Ishikawa (cell line): ENCODE results near the gene HNRNPM.

Source experiments
- CEBPB ChIP-seq: IDR thresholded peaks from 2 replicates; pipeline ENCODE4 v1.6.1; 2012
- CREB1 ChIP-seq: IDR thresholded peaks from 2 replicates; pipeline ENCODE4 v1.6.1; 2012; ENCODE audit warnings: low read depth
- EGR1 ChIP-seq: IDR thresholded peaks from 2 replicates; pipeline ENCODE4 v1.6.1; 2012
- EP300 ChIP-seq: IDR thresholded peaks from 2 replicates; pipeline ENCODE4 v1.6.1; 2012; ENCODE audit warnings: borderline replicate concordance
- FOXM1 ChIP-seq: IDR thresholded peaks from 2 replicates; pipeline ENCODE4 v1.6.1; 2012; ENCODE audit warnings: low read depth, borderline replicate concordance
- MAX ChIP-seq: IDR thresholded peaks from 2 replicates; pipeline ENCODE4 v1.6.1; 2012
- NFIC ChIP-seq: IDR thresholded peaks from 2 replicates; pipeline ENCODE4 v1.6.1; 2012
- RAD21 ChIP-seq: IDR thresholded peaks from 2 replicates; pipeline ENCODE4 v1.6.1; 2012; ENCODE audit warnings: low read depth
- TAF1 ChIP-seq: IDR thresholded peaks from 2 replicates; pipeline ENCODE4 v1.6.1; 2012; ENCODE audit warnings: low read depth, mild to moderate bottlenecking
- TCF12 ChIP-seq: IDR thresholded peaks from 2 replicates; pipeline ENCODE4 v1.6.1; 2012; ENCODE audit warnings: low read depth
- TEAD4 ChIP-seq: IDR thresholded peaks from 2 replicates; pipeline ENCODE4 v1.6.1; 2012
- USF1 ChIP-seq: IDR thresholded peaks from 2 replicates; pipeline ENCODE4 v1.6.1; 2012
- YY1 ChIP-seq: IDR thresholded peaks from 2 replicates; pipeline ENCODE4 v1.6.1; 2012; ENCODE audit warnings: low read depth
- ZBTB7A ChIP-seq: IDR thresholded peaks from 2 replicates; pipeline ENCODE4 v1.6.1; 2012; ENCODE audit warnings: low read depth
- TF ChIP-seq, protein P1 (sequence below): IDR thresholded peaks from 2 replicates; pipeline ENCODE4 v1.6.1; 2012; ENCODE audit warnings: low read depth, mild to moderate bottlenecking

The HNRNPM gene

GRCh38 chr19:8429826-8430225 is 14.9 kb upstream of the HNRNPM start:
- TF ChIP-seq RAD21 (no peak), MAX (no peak), CREB1 (no peak), EP300 (no peak), CEBPB (no peak), TEAD4 (no peak), YY1 (no peak), USF1 (no peak), TAF1 (no peak), NFIC (no peak)
- TF ChIP-seq, protein P1, sequence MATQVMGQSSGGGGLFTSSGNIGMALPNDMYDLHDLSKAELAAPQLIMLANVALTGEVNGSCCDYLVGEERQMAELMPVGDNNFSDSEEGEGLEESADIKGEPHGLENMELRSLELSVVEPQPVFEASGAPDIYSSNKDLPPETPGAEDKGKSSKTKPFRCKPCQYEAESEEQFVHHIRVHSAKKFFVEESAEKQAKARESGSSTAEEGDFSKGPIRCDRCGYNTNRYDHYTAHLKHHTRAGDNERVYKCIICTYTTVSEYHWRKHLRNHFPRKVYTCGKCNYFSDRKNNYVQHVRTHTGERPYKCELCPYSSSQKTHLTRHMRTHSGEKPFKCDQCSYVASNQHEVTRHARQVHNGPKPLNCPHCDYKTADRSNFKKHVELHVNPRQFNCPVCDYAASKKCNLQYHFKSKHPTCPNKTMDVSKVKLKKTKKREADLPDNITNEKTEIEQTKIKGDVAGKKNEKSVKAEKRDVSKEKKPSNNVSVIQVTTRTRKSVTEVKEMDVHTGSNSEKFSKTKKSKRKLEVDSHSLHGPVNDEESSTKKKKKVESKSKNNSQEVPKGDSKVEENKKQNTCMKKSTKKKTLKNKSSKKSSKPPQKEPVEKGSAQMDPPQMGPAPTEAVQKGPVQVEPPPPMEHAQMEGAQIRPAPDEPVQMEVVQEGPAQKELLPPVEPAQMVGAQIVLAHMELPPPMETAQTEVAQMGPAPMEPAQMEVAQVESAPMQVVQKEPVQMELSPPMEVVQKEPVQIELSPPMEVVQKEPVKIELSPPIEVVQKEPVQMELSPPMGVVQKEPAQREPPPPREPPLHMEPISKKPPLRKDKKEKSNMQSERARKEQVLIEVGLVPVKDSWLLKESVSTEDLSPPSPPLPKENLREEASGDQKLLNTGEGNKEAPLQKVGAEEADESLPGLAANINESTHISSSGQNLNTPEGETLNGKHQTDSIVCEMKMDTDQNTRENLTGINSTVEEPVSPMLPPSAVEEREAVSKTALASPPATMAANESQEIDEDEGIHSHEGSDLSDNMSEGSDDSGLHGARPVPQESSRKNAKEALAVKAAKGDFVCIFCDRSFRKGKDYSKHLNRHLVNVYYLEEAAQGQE, result no peak

- TF ChIP-seq NFIC (no peak), MAX (no peak), USF1 (no peak), CREB1 (no peak), TCF12 (no peak), ZBTB7A (no peak), TAF1 (no peak), FOXM1 (no peak), YY1 (no peak), CEBPB (no peak), RAD21 (no peak), EGR1 (no peak), TEAD4 (no peak), EP300 (no peak)
- TF ChIP-seq, protein P1, result no peak
These were observed 14.1 kb upstream of the HNRNPM start for GRCh38 chr19:8430650-8431049.

DNA sequence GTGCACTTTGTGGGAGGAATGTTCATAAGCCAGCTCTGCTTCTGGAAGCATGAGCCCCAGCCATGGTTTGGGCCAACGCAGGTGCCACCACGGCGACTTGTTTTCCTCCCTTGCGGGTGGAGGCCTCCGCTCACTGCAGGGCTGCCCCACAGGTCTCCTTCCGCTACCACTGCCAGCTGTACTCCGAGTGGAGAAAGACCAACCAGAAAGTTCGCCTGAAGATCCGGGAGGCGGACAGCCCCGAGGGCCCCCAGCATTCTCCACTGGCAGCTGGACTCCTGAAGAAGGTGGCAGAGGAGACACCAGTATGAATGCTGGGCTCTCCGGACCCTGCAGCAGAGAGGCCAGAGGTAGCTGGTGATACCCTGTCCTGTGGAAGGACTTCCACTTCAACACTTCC is 6.5 kb upstream of the HNRNPM start:
- TF ChIP-seq NFIC (no peak), TCF12 (no peak), YY1 (no peak), EGR1 (no peak), USF1 (no peak), CEBPB (no peak), RAD21 (no peak), ZBTB7A (no peak)

DNA sequence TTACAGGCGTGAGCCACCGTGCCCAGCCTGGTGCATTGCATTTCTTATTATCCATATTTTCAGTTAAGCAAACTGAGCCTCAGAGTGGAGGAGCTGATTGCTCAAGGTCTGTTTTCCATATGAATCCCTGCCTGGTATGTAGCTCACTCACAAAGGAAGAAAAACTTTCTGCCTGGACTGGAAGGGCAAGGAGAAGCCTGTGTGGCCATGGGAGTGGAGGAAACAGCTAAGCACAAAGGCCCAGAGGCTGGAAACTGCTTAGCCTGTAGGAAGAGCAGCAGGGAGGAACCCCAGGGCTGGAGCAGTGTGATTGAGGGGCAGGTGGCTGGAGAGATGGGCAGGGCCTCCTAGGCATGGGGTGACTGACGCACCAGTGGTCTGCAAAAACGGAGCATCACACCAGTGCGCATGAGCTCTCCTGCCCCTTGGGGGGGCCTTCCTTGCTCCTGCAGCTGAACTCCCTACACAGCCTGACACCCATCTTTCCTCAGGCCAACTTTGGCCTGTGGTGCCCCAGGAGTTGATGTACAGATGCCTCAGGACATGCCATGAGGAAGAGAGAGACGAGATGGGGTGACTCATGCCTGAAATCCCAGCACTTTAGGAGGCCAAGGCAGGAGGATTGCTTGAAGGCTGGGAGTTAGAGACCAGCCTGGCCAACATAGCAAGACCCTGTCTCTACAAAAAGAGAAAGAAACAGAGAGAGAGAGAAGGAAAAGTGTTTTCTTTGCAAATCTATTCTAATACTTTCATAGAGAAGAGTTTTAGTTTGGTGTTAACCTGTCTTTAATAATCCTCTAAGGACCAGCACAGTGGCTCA is 2.8 kb upstream of the HNRNPM start:
- TF ChIP-seq FOXM1 (no peak), RAD21 (no peak), MAX (no peak), CEBPB (no peak)

- TF ChIP-seq YY1 (no peak), MAX (peak; percentile 68), ZBTB7A (peak; percentile 85), NFIC (peak; percentile 55; the same call in 1 of the 2 replicates)
These were observed 770 bp downstream of the HNRNPM start for GRCh38 chr19:8445488-8446001.
